ENCODE results near the gene NAV2.

The NAV2 gene

GRCh38 chr11:19853920-19854319, 141.3 kb downstream of the NAV2 start:
- TF ChIP-seq, protein P1, sequence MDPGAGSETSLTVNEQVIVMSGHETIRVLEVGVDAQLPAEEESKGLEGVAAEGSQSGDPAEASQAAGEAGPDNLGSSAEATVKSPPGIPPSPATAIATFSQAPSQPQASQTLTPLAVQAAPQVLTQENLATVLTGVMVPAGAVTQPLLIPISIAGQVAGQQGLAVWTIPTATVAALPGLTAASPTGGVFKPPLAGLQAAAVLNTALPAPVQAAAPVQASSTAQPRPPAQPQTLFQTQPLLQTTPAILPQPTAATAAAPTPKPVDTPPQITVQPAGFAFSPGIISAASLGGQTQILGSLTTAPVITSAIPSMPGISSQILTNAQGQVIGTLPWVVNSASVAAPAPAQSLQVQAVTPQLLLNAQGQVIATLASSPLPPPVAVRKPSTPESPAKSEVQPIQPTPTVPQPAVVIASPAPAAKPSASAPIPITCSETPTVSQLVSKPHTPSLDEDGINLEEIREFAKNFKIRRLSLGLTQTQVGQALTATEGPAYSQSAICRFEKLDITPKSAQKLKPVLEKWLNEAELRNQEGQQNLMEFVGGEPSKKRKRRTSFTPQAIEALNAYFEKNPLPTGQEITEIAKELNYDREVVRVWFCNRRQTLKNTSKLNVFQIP (CRISPR knock-in tag; IDR thresholded peaks at IDR 0.05; ENCODE audit: borderline replicate concordance, low read depth), result no peak
- TF ChIP-seq TSHZ2 (CRISPR knock-in tag; IDR thresholded peaks at IDR 0.05), result no peak
- no peak for TF ChIP-seq ISL1 (CRISPR knock-in tag; IDR thresholded peaks at IDR 0.05)
- no peak for TF ChIP-seq ARNTL (CRISPR knock-in tag; IDR thresholded peaks at IDR 0.05; ENCODE audit: borderline replicate concordance, low read depth)
- no peak for TF ChIP-seq GLIS3 (CRISPR knock-in tag; IDR thresholded peaks at IDR 0.05)
- no peak for TF ChIP-seq CSDC2 (CRISPR knock-in tag; IDR thresholded peaks at IDR 0.05)
- no peak for TF ChIP-seq TOX (CRISPR knock-in tag; IDR thresholded peaks at IDR 0.05; ENCODE audit: borderline replicate concordance)
- no peak for TF ChIP-seq ZNF8 (CRISPR knock-in tag; IDR thresholded peaks at IDR 0.05)
- no peak for TF ChIP-seq PATZ1 (CRISPR knock-in tag; IDR thresholded peaks at IDR 0.05; ENCODE audit: borderline replicate concordance)
- no peak for TF ChIP-seq ZNF565 (CRISPR knock-in tag; conservative IDR thresholded peaks at IDR 0.05; ENCODE audit: low read depth)
- TF ChIP-seq PPARA (CRISPR knock-in tag; IDR thresholded peaks at IDR 0.05; ENCODE audit: borderline replicate concordance), result no peak
- TF ChIP-seq, protein P2, sequence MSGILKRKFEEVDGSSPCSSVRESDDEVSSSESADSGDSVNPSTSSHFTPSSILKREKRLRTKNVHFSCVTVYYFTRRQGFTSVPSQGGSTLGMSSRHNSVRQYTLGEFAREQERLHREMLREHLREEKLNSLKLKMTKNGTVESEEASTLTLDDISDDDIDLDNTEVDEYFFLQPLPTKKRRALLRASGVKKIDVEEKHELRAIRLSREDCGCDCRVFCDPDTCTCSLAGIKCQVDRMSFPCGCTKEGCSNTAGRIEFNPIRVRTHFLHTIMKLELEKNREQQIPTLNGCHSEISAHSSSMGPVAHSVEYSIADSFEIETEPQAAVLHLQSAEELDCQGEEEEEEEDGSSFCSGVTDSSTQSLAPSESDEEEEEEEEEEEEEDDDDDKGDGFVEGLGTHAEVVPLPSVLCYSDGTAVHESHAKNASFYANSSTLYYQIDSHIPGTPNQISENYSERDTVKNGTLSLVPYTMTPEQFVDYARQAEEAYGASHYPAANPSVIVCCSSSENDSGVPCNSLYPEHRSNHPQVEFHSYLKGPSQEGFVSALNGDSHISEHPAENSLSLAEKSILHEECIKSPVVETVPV (CRISPR knock-in tag; IDR thresholded peaks at IDR 0.05), result no peak
- no peak for TF ChIP-seq CREB5 (CRISPR knock-in tag; IDR thresholded peaks at IDR 0.05; ENCODE audit: low read depth)
- ATAC-seq, result no peak

DNA sequence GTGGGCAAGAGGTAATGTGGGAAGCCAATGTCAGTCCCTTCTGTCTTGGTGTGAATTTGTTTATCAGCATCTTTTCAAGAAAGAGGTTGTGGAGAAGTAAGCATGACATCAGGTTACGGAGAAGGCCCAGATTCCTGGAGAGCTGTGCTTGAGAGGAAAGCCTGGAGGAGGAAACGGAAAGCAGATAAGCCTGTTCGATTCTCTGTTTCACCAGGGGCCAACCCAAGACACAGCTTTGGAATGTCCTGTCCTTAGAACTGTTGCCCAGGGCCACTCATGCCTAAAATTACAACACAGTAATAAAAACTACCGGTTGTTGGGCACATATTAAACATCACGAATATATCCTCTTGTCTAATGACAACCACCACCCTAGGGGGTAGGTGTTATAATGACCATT, 148.5 kb downstream of the NAV2 start:
- ATAC-seq, result no peak
- no peak for TF ChIP-seq PPARA (CRISPR knock-in tag; IDR thresholded peaks at IDR 0.05; ENCODE audit: borderline replicate concordance)
- TF ChIP-seq OSR1 (CRISPR knock-in tag; IDR thresholded peaks at IDR 0.05), result no peak
- TF ChIP-seq, protein P1 (CRISPR knock-in tag; IDR thresholded peaks at IDR 0.05; ENCODE audit: borderline replicate concordance, low read depth), result no peak
- TF ChIP-seq ISL1 (CRISPR knock-in tag; IDR thresholded peaks at IDR 0.05), result no peak
- no peak for TF ChIP-seq ZFP3 (CRISPR knock-in tag; IDR thresholded peaks at IDR 0.05)
- TF ChIP-seq GLIS3 (CRISPR knock-in tag; IDR thresholded peaks at IDR 0.05), result no peak
- no peak for TF ChIP-seq ESRRG (CRISPR knock-in tag; IDR thresholded peaks at IDR 0.05)
- no peak for TF ChIP-seq TCF4 (CRISPR knock-in tag; IDR thresholded peaks at IDR 0.05; ENCODE audit: borderline replicate concordance)
- TF ChIP-seq ZC3H10 (CRISPR knock-in tag; IDR thresholded peaks at IDR 0.05), result no peak
- TF ChIP-seq TSHZ2 (CRISPR knock-in tag; IDR thresholded peaks at IDR 0.05), result no peak
- TF ChIP-seq BACH2 (CRISPR knock-in tag; IDR thresholded peaks at IDR 0.05; ENCODE audit: borderline replicate concordance), result no peak
- TF ChIP-seq ZNF565 (CRISPR knock-in tag; conservative IDR thresholded peaks at IDR 0.05; ENCODE audit: low read depth), result no peak
- no peak for TF ChIP-seq RARB (CRISPR knock-in tag; IDR thresholded peaks at IDR 0.05)
- TF ChIP-seq ZFP30 (CRISPR knock-in tag; IDR thresholded peaks at IDR 0.05), result no peak
- TF ChIP-seq, protein P2 (CRISPR knock-in tag; IDR thresholded peaks at IDR 0.05), result no peak
- no peak for TF ChIP-seq TOX (CRISPR knock-in tag; IDR thresholded peaks at IDR 0.05; ENCODE audit: borderline replicate concordance)
- TF ChIP-seq SNAI2 (CRISPR knock-in tag; IDR thresholded peaks at IDR 0.05), result no peak
- no peak for TF ChIP-seq ZNF8 (CRISPR knock-in tag; IDR thresholded peaks at IDR 0.05)

All from SK-N-SH treated with all-trans-retinoic acid at 6 μM for 48 hours (cell line).